GM21786 (cell line): ENCODE data around the gene PPP5C.
"Not testable (repeated sequence)": the region's sequence is repeated elsewhere in the genome, so short reads cannot be mapped to it uniquely, and the experiment has no call there.

Experiments
- ATAC-seq: cut with Tn5 transposase; IDR thresholded peaks from one replicate; pipeline ENCODE4 v1.9.1; 2021; ENCODE audit not compliant: unreplicated experiment

Gene PPP5C

GRCh38 chr19:46364359-46364758, 17.5 kb downstream of the PPP5C start:
- ATAC-seq, result no peak

GRCh38 chr19:46365561-46365960, 18.7 kb downstream of the PPP5C start:
- no peak for ATAC-seq

- ATAC-seq, result no peak
Measured at GRCh38 chr19:46366620-46367292, 19.9 kb downstream of the PPP5C start.

GRCh38 chr19:46367426-46367825, 20.5 kb downstream of the PPP5C start:
- no peak for ATAC-seq

- ATAC-seq, result no peak
Measured at GRCh38 chr19:46368116-46368515, 21.2 kb downstream of the PPP5C start.

- no peak for ATAC-seq
Measured at GRCh38 chr19:46369817-46370216, 22.9 kb downstream of the PPP5C start.

GRCh38 chr19:46371371-46371901, 24.5 kb downstream of the PPP5C start:
- no peak for ATAC-seq

GRCh38 chr19:46372901-46373490, 26.1 kb downstream of the PPP5C start:
- ATAC-seq, result no peak

- ATAC-seq, result no peak
Measured at GRCh38 chr19:46373491-46374359, 26.8 kb downstream of the PPP5C start.

GRCh38 chr19:46374536-46375475, 27.9 kb downstream of the PPP5C start:
- ATAC-seq, result no peak

GRCh38 chr19:46375476-46376067, 28.7 kb downstream of the PPP5C start:
- not testable (repeated sequence) for ATAC-seq

- no peak for ATAC-seq
Measured at GRCh38 chr19:46376241-46377153, 29.6 kb downstream of the PPP5C start.

- no peak for ATAC-seq
Measured at GRCh38 chr19:46378268-46378667, 31.4 kb downstream of the PPP5C start.

- no peak for ATAC-seq
Measured at GRCh38 chr19:46380690-46381089, 33.8 kb downstream of the PPP5C start.

- ATAC-seq, result no peak
Measured at GRCh38 chr19:46381346-46381745, 34.5 kb downstream of the PPP5C start.

- ATAC-seq, result no peak
Measured at GRCh38 chr19:46381756-46382345, 35.0 kb downstream of the PPP5C start.

GRCh38 chr19:46383171-46383815, 36.4 kb downstream of the PPP5C start:
- ATAC-seq, result no peak

- ATAC-seq, result no peak
Measured at GRCh38 chr19:46383846-46384245, 37.0 kb downstream of the PPP5C start.
